ENCODE data around the gene PDK2. TPM values are rescaled to one million over a fixed set of nuclear protein-coding genes. Genes with fewer than 3 reads are reported as not detected.

Gene PDK2
- total RNA-seq, 1 donor: 10.1 TPM

DNA sequence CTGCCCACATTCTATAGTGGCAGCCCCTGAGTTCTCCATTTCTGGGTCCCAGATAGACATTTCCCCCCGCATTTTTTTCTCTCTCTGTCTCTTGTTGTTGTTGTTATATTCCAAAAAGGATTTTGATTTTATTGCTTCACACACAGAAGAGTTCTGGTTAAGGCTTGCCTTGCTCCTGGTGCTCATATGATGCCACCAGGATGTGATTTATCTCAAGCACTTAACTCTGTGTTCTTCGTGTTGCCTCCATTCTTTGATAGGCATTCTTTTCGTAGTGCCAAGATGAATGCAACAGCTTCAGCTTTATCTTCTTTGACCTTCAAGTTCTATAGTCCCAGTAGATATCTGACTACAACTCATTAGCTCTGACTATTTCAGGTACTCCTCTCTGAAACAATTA lies 30.1 kb upstream of the PDK2 start:
- H3K4me1 ChIP-seq (ENCODE audit: insufficient read depth, low read length): no peaks in the 10 kb centered on the region
- H3K9me3 ChIP-seq (ENCODE audit: low read depth, low read length): no peaks in the 10 kb centered on the region
- no peak overlapping the region for H3K4me3 ChIP-seq (ENCODE audit: low read length)
- H3K27me3 ChIP-seq (ENCODE audit: insufficient read depth, low read length): no peaks in the 10 kb centered on the region

DNA sequence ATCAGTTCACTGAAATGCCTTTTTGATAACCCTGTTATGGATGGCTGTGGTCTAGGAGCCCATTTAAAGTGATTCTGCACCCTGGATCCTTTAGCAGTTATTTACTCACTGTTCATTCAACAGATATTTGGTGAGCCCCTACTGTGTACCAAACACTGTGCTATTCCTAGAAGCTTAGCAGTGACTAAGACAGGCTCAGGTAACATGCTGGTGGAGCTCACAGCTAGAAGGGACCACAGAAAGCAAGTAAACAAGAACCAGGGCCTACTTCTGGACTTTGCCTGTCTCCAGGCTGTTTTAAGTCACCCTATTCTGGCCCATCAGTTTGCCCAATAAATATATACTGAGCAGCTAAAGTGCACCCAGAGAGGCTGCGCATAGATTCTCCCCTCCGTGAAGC lies 28.2 kb upstream of the PDK2 start:
- Histone ChIP-seq H3K4me3 (ENCODE audit: low read length) (no peak overlapping the region), H3K4me1 (ENCODE audit: insufficient read depth, low read length) (no peaks in the 10 kb centered on the region), H3K9me3 (ENCODE audit: low read depth, low read length) (no peaks in the 10 kb centered on the region), H3K27me3 (ENCODE audit: insufficient read depth, low read length) (no peaks in the 10 kb centered on the region)

DNA sequence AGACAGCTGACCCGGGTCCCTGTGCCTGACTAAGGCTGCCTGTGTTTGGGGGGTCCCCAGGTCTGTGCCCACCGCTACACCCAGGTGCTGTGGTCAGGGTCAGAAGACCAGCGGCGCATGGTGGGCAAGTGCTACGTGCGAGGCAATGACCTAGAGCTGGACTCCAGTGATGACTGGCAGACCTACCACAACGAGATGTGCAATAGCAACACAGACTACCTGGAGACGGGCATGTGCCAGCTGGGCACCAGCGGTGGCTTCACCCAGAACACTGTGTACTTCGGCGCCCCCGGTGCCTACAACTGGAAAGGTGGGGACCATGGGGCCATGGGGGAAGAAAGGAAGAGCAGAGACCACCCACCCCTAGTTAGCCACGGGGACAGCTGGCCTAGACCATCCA lies 27.2 kb upstream of the PDK2 start:
- H3K4me3 ChIP-seq (ENCODE audit: low read length): no peak overlapping the region
- H3K27me3 ChIP-seq (ENCODE audit: insufficient read depth, low read length): no peaks in the 10 kb centered on the region
- no peaks in the 10 kb centered on the region for H3K9me3 ChIP-seq (ENCODE audit: low read depth, low read length)
- H3K4me1 ChIP-seq (ENCODE audit: insufficient read depth, low read length): no peaks in the 10 kb centered on the region

- H3K4me1 ChIP-seq (ENCODE audit: insufficient read depth, low read length): no peaks in the 10 kb centered on the region
- H3K27me3 ChIP-seq (ENCODE audit: insufficient read depth, low read length): no peaks in the 10 kb centered on the region
- H3K4me3 ChIP-seq (ENCODE audit: low read length): no peak overlapping the region
- no peaks in the 10 kb centered on the region for H3K9me3 ChIP-seq (ENCODE audit: low read depth, low read length)
Measured at GRCh38 chr17:50070908-50071680, 24.1 kb upstream of the PDK2 start.

DNA sequence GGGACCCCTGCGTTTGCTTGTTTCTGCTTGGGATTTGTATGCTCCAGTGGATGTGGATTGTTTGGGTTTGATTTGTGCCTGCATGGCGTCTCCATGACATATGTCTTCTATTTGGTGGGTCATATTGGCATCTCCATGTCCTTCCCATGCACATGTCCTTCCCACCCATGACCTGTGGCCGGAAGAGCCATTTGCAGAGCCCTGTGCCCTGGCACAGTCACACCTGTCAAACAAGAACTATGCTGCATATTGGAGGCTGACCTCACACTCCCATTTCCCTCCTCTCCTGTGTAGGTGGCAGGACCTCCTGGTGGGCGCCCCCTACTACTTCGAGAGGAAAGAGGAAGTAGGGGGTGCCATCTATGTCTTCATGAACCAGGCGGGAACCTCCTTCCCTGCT lies 23.5 kb upstream of the PDK2 start:
- H3K4me3 ChIP-seq (ENCODE audit: low read length): no peak overlapping the region
- H3K27me3 ChIP-seq (ENCODE audit: insufficient read depth, low read length): no peaks in the 10 kb centered on the region
- no peaks in the 10 kb centered on the region for H3K9me3 ChIP-seq (ENCODE audit: low read depth, low read length)
- no peaks in the 10 kb centered on the region for H3K4me1 ChIP-seq (ENCODE audit: insufficient read depth, low read length)

DNA sequence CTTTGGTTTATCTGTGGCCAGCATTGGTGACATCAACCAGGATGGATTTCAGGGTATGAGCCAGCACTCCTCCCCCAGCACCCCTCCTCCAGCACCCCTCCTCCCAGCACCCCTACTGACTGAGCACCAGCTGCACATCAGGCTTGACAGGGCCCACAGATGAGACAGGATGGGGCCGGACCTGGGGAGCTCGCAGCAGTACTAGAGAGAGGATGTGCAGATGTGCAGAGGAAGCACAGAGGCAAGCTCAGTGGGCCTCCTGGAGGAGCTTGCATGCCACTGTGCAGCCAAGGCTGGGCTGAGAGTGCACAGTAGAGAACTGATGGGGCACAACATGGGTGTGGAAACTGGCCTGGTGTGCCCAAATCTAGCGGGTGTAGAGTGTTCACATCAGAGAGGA lies 23.0 kb upstream of the PDK2 start:
- Histone ChIP-seq H3K9me3 (ENCODE audit: low read depth, low read length) (no peaks in the 10 kb centered on the region), H3K4me3 (ENCODE audit: low read length) (no peak overlapping the region), H3K27me3 (ENCODE audit: insufficient read depth, low read length) (no peaks in the 10 kb centered on the region), H3K4me1 (ENCODE audit: insufficient read depth, low read length) (no peaks in the 10 kb centered on the region)

DNA sequence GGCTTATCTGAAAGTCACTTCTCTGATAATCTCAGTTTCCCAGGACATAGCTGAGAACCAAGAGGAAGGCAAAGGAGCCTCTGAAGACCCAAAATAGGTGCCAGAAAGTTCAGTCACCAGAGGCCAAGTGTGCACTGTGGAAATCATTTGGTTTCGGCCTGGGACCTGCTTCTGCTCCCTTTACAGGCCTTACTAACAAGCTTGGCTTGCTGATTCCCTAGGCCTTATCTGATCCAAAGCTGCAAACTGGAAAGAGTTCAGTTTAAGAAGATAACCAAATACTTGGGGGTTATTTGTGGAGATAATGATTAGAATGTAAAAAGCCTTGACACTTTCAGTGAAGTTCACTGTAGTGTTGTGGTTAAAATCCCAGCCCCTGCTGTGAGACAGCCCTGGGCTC lies 22.2 kb upstream of the PDK2 start:
- Histone ChIP-seq H3K4me3 (ENCODE audit: low read length) (no peak overlapping the region), H3K9me3 (ENCODE audit: low read depth, low read length) (no peaks in the 10 kb centered on the region), H3K27me3 (ENCODE audit: insufficient read depth, low read length) (no peaks in the 10 kb centered on the region), H3K4me1 (ENCODE audit: insufficient read depth, low read length) (no peaks in the 10 kb centered on the region)

DNA sequence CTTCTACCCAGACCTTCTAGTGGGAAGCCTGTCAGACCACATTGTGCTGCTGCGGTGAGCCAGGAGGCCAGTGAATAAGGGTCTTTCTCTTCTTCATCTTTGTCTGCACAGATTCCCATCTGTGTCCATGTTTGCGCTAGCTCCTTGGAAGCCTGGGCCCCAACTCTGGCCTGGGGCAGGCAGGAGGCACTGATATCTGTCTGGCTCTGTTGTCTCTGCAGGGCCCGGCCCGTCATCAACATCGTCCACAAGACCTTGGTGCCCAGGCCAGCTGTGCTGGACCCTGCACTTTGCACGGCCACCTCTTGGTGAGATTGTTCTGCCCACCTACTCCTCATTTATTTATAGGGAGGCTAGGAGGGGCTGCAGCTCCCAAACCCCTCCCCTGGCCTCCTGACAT lies 20.9 kb upstream of the PDK2 start:
- Histone ChIP-seq H3K27me3 (ENCODE audit: insufficient read depth, low read length) (no peaks in the 10 kb centered on the region), H3K4me1 (ENCODE audit: insufficient read depth, low read length) (no peaks in the 10 kb centered on the region), H3K9me3 (ENCODE audit: low read depth, low read length) (no peaks in the 10 kb centered on the region), H3K4me3 (ENCODE audit: low read length) (no peak overlapping the region)

DNA sequence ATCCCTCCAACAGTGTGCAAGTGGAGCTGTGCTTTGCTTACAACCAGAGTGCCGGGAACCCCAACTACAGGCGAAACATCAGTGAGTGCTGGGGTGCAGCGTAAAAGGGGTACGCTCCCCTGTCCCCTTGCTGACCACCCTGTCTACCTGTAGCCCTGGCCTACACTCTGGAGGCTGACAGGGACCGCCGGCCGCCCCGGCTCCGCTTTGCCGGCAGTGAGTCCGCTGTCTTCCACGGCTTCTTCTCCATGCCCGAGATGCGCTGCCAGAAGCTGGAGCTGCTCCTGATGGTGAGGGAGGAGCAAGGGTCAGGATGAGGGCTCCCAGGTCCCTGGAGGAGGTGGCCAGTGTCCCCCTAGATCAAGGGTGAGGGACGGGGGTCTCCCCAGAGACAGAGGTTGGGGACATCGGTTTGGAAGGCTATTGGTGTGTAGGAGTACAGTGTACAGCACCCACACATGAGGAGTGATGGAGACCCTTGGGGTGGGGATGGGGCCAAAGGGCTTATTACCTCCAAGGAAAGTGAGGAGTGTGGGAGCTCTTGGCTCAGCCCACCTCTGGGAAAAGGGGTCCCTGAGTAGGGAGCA lies 19.6 kb upstream of the PDK2 start:
- H3K27me3 ChIP-seq (ENCODE audit: insufficient read depth, low read length): no peaks in the 10 kb centered on the region

DNA sequence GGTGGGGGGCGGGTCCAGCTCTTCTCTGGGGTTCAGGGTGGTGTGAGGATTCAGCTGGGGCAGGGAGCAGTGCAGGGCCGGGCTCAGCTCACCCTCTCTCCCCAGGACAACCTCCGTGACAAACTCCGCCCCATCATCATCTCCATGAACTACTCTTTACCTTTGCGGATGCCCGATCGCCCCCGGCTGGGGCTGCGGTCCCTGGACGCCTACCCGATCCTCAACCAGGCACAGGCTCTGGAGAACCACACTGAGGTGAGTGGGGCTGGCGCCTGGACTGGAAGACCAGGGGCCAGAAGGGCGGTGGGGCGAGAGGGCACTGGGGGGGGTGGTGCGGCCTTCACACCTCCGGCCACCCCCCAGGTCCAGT lies 18.9 kb upstream of the PDK2 start:
- H3K4me3 ChIP-seq (ENCODE audit: low read length): no peak overlapping the region
- H3K27me3 ChIP-seq (ENCODE audit: insufficient read depth, low read length): no peaks in the 10 kb centered on the region
- no peaks in the 10 kb centered on the region for H3K4me1 ChIP-seq (ENCODE audit: insufficient read depth, low read length)
- no peaks in the 10 kb centered on the region for H3K9me3 ChIP-seq (ENCODE audit: low read depth, low read length)

More for the DNA sequence above, 19.6 kb upstream of the PDK2 start:
- Histone ChIP-seq H3K9me3 (ENCODE audit: low read depth, low read length) (no peaks in the 10 kb centered on the region), H3K4me1 (ENCODE audit: insufficient read depth, low read length) (no peaks in the 10 kb centered on the region), H3K4me3 (ENCODE audit: low read length) (no peak overlapping the region)

DNA sequence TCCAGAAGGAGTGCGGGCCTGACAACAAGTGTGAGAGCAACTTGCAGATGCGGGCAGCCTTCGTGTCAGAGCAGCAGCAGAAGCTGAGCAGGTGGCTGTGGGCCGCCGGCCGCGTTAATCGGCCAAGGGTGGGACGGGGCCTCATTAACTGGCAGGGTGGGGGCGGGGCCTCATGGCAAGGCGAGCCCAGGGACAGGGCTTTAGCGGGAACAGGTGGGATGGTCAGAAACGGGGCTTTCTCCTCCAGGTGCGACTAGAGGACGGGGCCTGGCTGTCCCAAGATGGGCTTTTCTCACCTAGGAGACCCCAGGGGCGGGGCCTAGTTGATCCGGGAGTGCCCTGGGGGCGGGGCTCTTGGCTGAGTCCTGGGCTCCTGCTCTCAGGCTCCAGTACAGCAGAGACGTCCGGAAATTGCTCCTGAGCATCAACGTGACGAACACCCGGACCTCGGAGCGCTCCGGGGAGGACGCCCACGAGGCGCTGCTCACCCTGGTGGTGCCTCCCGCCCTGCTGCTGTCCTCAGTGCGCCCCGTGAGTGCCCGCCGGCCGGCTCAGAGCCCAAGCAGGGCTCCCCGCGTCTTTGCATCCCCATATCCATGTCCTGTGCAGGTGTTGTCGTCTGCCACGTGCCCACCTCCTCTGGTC lies 18.4 kb upstream of the PDK2 start:
- Histone ChIP-seq H3K9me3 (ENCODE audit: low read depth, low read length) (no peaks in the 10 kb centered on the region), H3K4me3 (ENCODE audit: low read length) (no peak overlapping the region)

GRCh38 chr17:50078430-50078829 lies 16.7 kb upstream of the PDK2 start:
- Histone ChIP-seq H3K27me3 (ENCODE audit: insufficient read depth, low read length) (no peaks in the 10 kb centered on the region), H3K4me1 (ENCODE audit: insufficient read depth, low read length) (no peaks in the 10 kb centered on the region), H3K4me3 (ENCODE audit: low read length) (no peak overlapping the region), H3K9me3 (ENCODE audit: low read depth, low read length) (no peaks in the 10 kb centered on the region)

More for the DNA sequence above, 18.4 kb upstream of the PDK2 start:
- Histone ChIP-seq H3K4me1 (ENCODE audit: insufficient read depth, low read length) (no peaks in the 10 kb centered on the region), H3K27me3 (ENCODE audit: insufficient read depth, low read length) (no peaks in the 10 kb centered on the region)

DNA sequence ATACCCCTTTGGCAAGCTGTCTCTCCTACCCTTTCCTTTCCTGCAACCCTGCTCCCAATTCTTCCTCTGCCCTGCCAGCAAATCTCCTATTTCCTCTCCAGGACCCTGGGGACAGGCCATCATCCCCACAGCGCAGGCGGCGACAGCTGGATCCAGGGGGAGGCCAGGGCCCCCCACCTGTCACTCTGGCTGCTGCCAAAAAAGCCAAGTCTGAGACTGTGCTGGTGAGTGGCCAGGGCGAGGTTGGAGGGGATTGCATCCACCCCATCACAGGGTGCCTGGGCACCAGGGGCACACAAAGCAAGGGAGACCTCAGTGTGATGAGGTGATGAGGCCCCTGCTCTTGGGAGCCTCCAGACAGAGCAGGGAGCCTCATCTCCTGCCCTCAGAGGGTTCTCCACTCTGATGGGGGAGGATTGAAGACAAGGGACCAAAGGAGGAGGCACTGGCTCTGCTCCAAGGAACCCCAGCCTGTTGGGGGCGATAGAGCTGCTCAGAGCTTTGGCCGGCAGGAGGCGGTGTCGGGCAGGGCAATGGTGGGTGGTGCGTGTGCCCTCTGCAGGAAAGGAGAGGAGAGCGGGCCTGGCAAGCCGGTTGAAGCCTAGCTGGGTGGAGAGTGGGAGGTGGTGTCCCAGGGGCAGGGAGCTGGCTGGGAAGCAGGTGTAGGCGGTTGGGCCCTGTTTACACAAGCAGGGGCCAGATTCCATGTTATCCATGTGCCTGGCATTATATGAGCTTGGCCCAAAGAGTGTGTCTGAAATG lies 15.6 kb upstream of the PDK2 start:
- no peaks in the 10 kb centered on the region for H3K4me1 ChIP-seq (ENCODE audit: insufficient read depth, low read length)
- H3K4me3 ChIP-seq (ENCODE audit: low read length): no peak overlapping the region
- no peaks in the 10 kb centered on the region for H3K27me3 ChIP-seq (ENCODE audit: insufficient read depth, low read length)
- no peaks in the 10 kb centered on the region for H3K9me3 ChIP-seq (ENCODE audit: low read depth, low read length)

- Histone ChIP-seq H3K9me3 (ENCODE audit: low read depth, low read length) (no peaks in the 10 kb centered on the region), H3K4me1 (ENCODE audit: insufficient read depth, low read length) (no peaks in the 10 kb centered on the region), H3K27me3 (ENCODE audit: insufficient read depth, low read length) (no peaks in the 10 kb centered on the region)
Measured at GRCh38 chr17:50080096-50080480, 15.1 kb upstream of the PDK2 start.

DNA sequence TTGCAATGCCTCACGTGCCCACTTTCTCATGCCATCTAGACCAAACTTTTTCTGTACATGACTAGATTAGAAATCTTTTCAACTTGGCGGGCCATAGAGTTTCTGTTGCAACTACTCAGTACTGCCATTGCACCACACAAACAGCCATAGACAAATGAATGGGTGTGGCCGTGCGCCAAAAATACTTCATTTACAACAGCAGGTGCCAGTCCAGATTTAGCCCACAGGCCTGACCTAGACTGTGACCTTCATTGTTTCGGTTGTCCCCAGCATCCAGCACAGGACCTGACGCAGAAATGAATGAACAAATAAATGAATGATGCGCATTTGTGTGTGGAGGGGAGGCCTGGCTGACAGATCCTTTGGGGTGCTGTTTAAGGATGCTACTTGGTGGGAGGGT lies 14.3 kb upstream of the PDK2 start:
- H3K4me1 ChIP-seq (ENCODE audit: insufficient read depth, low read length): no peaks in the 10 kb centered on the region
- H3K4me3 ChIP-seq (ENCODE audit: low read length): no peak overlapping the region
- H3K27me3 ChIP-seq (ENCODE audit: insufficient read depth, low read length): no peaks in the 10 kb centered on the region
- H3K9me3 ChIP-seq (ENCODE audit: low read depth, low read length): no peaks in the 10 kb centered on the region

More at GRCh38 chr17:50080096-50080480, 15.1 kb upstream of the PDK2 start:
- no peak overlapping the region for H3K4me3 ChIP-seq (ENCODE audit: low read length)

Measured in mononuclear cell (primary cell).